ENCODE results near the gene BET1.

BET1 gene

GRCh38 chr7:93981480-93981874, 22.7 kb downstream of the BET1 start:
- DNase-seq = no peak
- TF ChIP-seq EZH2 (IDR thresholded peaks at IDR 0.05; ENCODE audit: borderline replicate concordance, low read depth, low read length, severe bottlenecking) (no peak), CTCF (IDR thresholded peaks at IDR 0.05; ENCODE audit: borderline replicate concordance, extremely low read depth, low read length, poor library complexity, severe bottlenecking) (no peak)
- no peak overlapping the region for H3K4me2 ChIP-seq (ENCODE audit: insufficient read depth, low read length)
- H4K20me1 ChIP-seq (ENCODE audit: insufficient read depth, low read length) = no peaks in the 10 kb centered on the region
- H3K9me3 ChIP-seq (ENCODE audit: insufficient read depth, low read length, severe bottlenecking) = no peaks in the 10 kb centered on the region
- H3K27me3 ChIP-seq (ENCODE audit: insufficient read depth, low read length, poor library complexity) = no peaks in the 10 kb centered on the region
- H3K9ac ChIP-seq (ENCODE audit: low read depth, low read length) = no peak overlapping the region
- no peaks in the 10 kb centered on the region for H3K79me2 ChIP-seq (ENCODE audit: insufficient read depth, low read length)
- H2AFZ ChIP-seq (ENCODE audit: low read depth, low read length) = no peak overlapping the region
- H3K4me3 ChIP-seq (ENCODE audit: low read depth in 1 of 2, low read length in 2 of 2) = no peak overlapping the region
- ATAC-seq (ENCODE audit: insufficient read depth, low read depth) = no peak
- no peaks in the 10 kb centered on the region for H3K4me1 ChIP-seq (ENCODE audit: insufficient read depth, low read length)
- no peak overlapping the region for H3K27ac ChIP-seq (ENCODE audit: low read length)
- no peaks in the 10 kb centered on the region for H3K36me3 ChIP-seq (ENCODE audit: insufficient read depth, low read length)

GRCh38 chr7:93980744-93981479, 23.2 kb downstream of the BET1 start:
- H3K4me2 ChIP-seq (ENCODE audit: insufficient read depth, low read length) = no peak overlapping the region
- no peak for TF ChIP-seq EZH2 (IDR thresholded peaks at IDR 0.05; ENCODE audit: borderline replicate concordance, low read depth, low read length, severe bottlenecking)
- no peak for TF ChIP-seq CTCF (IDR thresholded peaks at IDR 0.05; ENCODE audit: borderline replicate concordance, extremely low read depth, low read length, poor library complexity, severe bottlenecking)
- H3K27me3 ChIP-seq (ENCODE audit: insufficient read depth, low read length, poor library complexity) = no peaks in the 10 kb centered on the region
- no peak overlapping the region for H3K4me3 ChIP-seq (ENCODE audit: low read depth in 1 of 2, low read length in 2 of 2)
- H3K9ac ChIP-seq (ENCODE audit: low read depth, low read length) = no peak overlapping the region
- no peak overlapping the region for H3K27ac ChIP-seq (ENCODE audit: low read length)
- no peaks in the 10 kb centered on the region for H4K20me1 ChIP-seq (ENCODE audit: insufficient read depth, low read length)
- DNase-seq = no peak
- no peaks in the 10 kb centered on the region for H3K79me2 ChIP-seq (ENCODE audit: insufficient read depth, low read length)
- H3K9me3 ChIP-seq (ENCODE audit: insufficient read depth, low read length, severe bottlenecking) = no peaks in the 10 kb centered on the region
- no peaks in the 10 kb centered on the region for H3K36me3 ChIP-seq (ENCODE audit: insufficient read depth, low read length)
- no peak overlapping the region for H2AFZ ChIP-seq (ENCODE audit: low read depth, low read length)
- ATAC-seq (ENCODE audit: insufficient read depth, low read depth) = no peak
- no peaks in the 10 kb centered on the region for H3K4me1 ChIP-seq (ENCODE audit: insufficient read depth, low read length)

GRCh38 chr7:93977211-93977950, 26.8 kb downstream of the BET1 start:
- no peak overlapping the region for H2AFZ ChIP-seq (ENCODE audit: low read depth, low read length)

More at GRCh38 chr7:93977211-93977950, 26.8 kb downstream of the BET1 start:
- no peaks in the 10 kb centered on the region for H3K36me3 ChIP-seq (ENCODE audit: insufficient read depth, low read length)
- ATAC-seq (ENCODE audit: insufficient read depth, low read depth) = no peak
- H4K20me1 ChIP-seq (ENCODE audit: insufficient read depth, low read length) = no peaks in the 10 kb centered on the region
- H3K4me1 ChIP-seq (ENCODE audit: insufficient read depth, low read length) = no peaks in the 10 kb centered on the region
- no peaks in the 10 kb centered on the region for H3K79me2 ChIP-seq (ENCODE audit: insufficient read depth, low read length)
- H3K9me3 ChIP-seq (ENCODE audit: insufficient read depth, low read length, severe bottlenecking) = no peaks in the 10 kb centered on the region
- H3K27ac ChIP-seq (ENCODE audit: low read length) = no peak overlapping the region
- no peak overlapping the region for H3K9ac ChIP-seq (ENCODE audit: low read depth, low read length)
- TF ChIP-seq CTCF (IDR thresholded peaks at IDR 0.05; ENCODE audit: borderline replicate concordance, extremely low read depth, low read length, poor library complexity, severe bottlenecking) (no peak), EZH2 (IDR thresholded peaks at IDR 0.05; ENCODE audit: borderline replicate concordance, low read depth, low read length, severe bottlenecking) (no peak)
- no peak overlapping the region for H3K4me3 ChIP-seq (ENCODE audit: low read depth in 1 of 2, low read length in 2 of 2)
- H3K27me3 ChIP-seq (ENCODE audit: insufficient read depth, low read length, poor library complexity) = no peaks in the 10 kb centered on the region
- no peak overlapping the region for H3K4me2 ChIP-seq (ENCODE audit: insufficient read depth, low read length)
- no peak for DNase-seq
